ENCODE data around the gene NKAIN2.

The NKAIN2 gene

DNA sequence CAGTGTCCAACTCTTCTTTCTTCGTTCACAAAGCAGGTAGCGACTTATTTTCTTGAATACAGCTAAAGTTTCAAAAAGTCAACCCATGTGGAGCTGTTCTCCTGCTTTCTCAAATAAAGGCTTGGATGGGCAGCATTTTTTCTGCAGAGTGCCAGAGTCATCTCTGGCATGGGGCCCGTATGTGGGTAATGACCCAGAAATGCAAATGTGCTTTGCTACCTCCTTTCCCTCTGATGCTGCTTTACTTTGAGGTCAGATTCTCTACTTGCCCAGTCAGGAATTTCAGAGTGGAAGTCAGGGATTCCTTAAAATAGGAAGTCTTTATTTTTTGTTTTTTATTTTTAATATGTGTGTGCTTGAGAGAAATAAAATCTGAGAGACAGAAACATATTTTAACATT is 4.9 kb downstream of the NKAIN2 start:
- no peak for DNase-seq (ENCODE audit: low read depth, low spot score)

DNA sequence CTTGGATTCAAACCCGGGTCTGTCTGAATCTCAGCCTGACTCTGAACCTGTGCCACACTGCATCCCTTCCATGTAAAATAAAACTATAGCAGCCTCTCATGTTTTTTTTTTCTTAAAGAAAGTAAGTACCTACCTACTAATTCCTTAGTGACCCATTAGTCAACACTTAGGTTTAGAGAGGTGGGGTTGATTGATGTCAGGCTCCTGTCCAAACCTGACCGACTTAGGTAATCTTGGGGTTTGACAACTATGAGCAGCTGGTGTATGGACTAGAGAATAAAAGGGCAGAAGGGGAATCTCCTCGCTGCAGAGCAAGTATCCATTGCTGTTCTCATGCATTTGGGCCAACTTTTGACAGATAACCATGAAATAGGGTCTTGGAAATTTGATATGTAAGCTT is 6.5 kb downstream of the NKAIN2 start:
- DNase-seq (ENCODE audit: low read depth, low spot score) = no peak

DNA sequence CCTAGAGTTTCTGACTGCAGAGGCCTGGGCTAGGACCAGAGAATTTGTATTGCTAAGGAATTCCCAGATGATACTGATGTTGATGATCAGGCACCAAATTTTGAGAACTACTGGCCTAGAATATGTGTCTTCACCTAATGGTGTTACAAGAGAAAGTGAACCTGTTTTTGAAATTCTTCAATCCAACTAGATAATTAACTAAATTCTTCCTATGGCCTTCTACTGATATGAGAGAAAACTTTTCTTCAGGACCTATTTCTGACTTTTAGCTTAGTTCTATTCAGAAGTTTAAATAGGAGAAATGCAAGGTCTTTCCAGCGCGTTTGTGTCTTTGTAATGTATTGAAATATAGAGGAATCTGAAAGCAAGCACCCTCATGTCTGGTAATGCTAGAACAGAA is 7.3 kb downstream of the NKAIN2 start:
- DNase-seq (ENCODE audit: low read depth, low spot score) = no peak

DNA sequence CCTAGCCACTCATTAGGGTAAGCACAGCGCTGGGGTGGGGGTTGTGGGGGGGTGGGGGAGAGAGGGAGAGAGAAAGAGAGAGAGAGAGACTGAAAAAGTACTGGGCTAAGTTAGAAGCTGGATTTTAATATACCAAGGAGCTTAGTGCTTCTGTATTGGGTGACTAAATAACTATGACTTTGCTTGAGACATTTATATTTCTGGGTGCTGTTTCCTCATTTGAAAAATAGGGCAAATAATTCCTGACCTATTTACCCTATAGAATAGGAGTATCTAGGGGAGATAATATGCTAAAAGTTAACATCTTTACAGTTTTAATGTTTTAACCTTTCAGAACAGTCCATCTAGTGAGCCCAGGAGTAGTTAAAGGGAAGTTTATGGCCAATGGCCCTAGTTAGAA is 7.7 kb downstream of the NKAIN2 start:
- DNase-seq (ENCODE audit: low read depth, low spot score) = no peak

DNA sequence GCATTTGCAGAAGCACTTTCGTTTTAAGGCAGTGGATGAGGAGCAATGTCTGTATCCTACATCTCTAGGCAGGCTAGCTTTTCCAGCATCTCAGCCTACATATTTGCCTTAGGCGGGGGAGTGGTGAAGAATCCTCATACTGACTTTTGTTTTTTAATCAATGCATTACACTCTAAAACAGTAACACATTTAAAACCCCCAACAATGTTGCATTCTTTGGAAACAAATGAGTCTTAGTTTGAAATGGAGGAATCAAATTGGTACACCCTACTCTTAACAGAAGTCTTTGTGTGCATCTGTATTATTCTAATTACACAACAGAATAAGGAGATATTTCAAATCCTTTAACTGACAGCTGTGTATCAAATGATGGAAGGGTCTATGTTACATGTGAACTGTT is 9.0 kb downstream of the NKAIN2 start:
- no peak for DNase-seq (ENCODE audit: low read depth, low spot score)

DNA sequence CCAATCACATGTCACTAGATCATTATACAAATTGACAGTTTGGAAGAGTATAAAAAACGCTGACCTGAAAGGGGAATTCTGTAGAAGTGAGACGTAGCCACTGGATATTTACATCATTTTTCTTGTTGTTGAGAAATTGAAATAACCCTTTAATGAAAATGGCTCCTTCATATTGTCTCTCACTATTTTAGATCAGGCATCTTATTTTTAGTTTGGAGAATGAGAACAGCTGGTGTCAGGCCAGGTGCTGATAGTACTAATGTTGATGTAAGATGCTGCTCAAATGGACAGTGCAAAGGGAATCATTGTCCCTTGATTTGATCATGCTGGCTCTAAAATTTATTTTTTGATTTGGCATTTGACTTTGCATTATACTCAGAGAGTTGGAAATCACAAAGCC is 17.4 kb downstream of the NKAIN2 start:
- DNase-seq (ENCODE audit: low read depth, low spot score) = no peak

DNA sequence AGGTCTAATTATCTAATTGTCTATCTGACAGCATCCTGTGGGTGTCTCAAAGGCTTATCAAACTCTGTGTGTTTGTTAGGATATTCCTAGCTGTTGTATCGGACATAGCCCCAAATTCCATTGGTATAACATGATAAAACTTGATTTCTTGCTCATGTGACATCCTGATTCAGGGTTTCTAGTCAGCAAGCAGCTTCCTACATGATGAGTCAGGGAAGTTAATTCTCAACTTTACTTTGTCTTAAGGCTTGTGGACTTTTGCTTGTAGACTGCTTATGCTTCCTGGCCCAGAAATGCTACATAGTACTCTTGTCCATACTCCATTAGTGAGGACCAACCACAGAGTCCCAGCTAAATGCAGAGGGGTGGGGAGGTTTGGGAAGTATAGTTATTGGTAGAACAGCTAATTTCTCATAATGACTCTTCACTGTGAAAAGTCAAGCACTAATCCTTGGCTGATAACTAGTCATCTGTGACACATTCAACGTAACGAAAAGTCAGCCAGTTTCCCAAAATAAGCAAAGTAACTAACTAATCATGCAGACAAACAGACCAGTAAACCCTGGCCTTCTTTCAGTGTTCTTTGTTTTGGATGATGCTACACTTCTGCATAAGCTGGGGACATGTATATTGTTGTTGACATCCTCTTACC is 25.8 kb downstream of the NKAIN2 start:
- DNase-seq (ENCODE audit: low read depth, low spot score) = no peak

DNA sequence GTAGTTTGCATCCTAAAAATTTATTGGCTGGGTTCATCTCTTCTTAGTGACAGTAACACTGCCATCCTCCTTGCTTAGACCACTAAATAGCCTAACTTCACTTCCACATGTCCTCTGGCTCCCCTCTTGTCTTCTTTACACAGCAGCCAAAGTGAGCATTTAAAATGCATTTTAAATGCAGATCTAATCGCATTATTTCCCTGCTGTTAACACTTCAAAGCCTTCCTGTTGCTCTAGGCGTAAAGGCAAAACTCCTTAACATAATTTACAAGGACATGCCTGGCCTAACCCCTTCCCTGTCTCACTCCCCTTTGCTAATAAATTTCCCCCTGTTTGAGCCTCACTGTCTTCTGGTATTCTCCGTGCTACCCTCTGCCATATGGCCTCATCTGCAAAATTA is 26.5 kb downstream of the NKAIN2 start:
- no peak for DNase-seq (ENCODE audit: low read depth, low spot score)

DNA sequence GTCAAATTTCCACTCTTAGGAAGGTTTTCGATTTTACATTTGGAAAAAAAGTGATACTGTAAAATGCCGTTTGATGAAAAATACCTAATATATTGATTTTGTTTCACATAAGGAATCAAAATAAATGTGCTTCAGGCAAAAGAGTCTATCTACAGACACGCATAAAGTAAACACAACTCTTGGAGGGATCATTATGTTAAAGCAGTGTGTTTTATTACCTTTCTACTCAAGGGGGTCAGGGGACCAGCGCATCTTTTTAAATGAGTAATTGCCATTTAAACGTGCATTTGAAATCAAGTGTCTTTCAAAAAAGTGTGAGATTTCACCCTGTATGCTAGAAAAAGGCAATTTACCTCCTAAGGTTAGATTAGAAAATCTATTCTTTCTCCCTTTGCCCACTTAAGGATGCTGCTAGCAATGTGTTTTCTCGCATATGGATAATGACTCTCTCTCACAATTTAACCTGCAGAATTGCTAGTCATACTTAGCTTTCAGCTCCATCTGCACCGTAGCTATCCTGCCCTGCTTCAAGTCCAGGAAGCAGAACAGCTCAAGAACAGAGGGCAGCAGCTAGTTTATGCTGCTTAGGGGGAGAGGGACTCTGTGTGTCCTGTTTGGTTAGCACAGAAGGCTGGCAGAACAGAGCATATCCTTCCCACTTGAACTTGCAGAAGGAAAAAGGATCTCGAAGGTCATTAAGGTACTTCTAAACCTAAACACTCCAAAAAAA is 35.0 kb downstream of the NKAIN2 start:
- no peak for DNase-seq (ENCODE audit: low read depth, low spot score)

DNA sequence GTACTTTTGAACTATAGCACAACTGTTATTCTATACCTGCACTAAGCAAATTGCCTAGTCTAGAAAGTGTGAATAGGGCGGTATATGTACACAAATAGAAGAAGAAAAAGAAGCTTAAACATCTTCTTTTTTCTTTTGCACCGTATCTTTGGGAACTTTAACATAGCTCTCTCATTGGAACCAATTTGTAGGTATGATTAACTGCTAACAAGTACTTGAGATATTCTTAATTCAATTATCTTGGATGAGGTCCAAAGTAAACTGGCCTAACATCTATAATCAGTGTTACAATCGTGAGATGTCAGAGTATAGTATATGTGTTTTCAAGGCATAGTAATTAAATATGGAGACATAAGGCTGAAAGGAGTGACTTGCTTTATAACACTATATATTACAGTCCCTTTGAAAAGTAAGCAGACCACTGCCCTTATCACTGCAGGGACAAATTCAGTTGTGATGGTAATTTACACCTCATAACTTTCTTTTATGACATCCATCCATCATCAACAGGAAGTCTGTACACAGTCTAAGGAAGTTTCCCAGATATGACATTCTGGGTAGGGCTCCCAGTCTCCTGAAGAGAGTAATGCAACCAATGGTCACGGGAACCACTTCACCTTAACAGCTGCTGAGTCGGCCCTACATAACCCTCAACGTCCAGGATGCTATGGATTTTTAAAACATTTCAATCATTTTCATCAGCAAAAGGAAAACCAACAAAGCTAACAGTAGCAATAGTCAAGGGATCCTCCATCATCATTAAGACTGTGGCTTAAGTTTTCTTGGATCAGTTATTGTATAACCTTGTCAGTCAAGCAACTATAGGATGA is 37.6 kb downstream of the NKAIN2 start:
- DNase-seq (ENCODE audit: low read depth, low spot score) = no peak

DNA sequence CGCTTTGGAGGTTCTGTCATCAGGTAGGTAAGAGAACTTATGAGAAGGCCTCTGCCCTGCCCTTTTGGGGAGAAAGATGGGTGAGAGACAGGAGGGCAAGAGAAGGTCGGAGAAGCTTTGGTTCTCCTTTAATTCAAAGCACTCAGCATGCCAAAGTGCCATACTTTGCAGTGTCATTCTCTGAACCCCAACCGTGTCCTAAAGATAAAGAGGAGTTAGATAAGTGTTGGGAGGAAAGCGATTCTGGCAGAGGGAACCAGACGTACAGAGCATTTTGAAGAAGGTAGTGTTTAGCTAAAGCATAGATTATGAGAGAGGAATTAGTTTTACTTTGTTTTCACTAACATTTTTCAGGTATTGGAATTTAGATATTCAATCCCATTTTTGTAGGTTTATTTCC is 40.3 kb downstream of the NKAIN2 start:
- no peak for DNase-seq (ENCODE audit: low read depth, low spot score)

DNA sequence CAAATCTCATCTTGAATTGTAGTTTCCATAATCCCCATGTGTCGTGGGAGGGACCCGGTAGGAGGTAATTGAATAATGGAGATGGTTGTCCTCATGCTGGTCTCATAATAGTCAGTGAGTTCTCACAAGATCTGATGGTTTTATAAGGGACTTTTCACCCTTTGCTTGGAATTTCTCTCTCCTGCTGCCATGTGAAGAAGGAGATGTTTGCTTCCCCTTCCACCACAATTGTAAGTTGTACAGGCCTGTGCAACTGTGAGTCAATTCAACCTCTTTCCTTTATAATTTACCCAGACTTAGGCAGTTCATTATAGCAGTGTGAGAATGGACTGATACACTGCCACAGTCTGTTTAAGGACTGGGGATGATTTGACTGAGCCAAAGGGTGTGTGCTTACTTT is 44.7 kb downstream of the NKAIN2 start:
- no peak for DNase-seq (ENCODE audit: low read depth, low spot score)

DNA sequence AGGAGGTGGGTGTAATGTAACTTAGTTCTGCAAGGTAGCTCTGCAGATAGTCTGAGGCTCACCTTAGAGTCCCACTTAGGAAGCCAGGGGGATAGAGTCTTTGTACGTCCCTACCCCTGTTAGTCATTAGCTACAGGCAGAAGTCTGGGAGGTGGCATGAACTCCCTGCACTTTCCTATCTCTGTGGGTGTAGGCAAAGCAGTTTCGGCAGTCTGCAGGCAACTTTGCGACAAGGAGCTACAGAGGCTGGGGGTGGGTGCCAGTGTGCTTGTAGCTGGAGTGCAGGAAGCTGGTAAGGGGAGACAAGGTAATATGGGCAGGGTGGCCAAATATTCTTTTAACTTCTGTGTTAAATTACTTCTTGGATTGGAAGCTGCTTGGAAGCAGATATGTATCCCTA is 45.7 kb downstream of the NKAIN2 start:
- no peak for DNase-seq (ENCODE audit: low read depth, low spot score)

DNA sequence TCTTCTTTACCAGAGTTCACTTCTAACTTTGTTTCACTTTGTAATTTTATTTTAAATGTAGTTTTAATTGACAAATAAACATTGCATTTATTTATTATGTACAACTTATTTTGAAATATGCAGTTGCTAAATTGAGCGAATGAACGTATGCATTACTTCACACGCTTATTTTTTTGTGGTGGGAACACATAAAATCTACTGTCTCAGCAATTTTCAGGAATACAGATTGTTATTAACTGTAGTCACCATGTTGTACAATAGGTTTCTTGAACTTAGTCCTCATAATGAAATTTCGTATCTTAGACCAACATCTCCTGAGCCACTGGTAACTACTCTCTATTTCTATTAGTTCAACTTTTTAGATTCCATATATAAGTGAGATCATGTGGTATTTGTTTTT is 46.9 kb downstream of the NKAIN2 start:
- DNase-seq (ENCODE audit: low read depth, low spot score) = no peak

DNA sequence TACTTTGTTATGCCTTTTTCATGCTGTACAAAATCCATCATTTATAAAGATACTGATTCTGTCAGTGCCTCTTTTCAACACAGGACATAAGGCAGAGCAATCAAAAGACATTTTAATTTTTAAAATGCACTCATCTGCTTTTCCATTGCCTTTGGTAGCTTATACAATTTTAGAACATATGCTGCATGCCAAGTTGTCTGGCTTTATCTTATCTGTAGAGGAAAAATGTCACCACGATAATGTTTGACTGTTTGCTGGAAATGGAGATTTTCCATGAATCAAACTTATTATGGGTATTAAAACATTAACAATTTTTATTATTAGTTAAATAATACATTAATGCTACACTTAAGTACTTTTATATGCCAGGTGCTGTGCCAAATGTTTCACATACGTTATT is 50.5 kb downstream of the NKAIN2 start:
- DNase-seq (ENCODE audit: low read depth, low spot score) = no peak

DNA sequence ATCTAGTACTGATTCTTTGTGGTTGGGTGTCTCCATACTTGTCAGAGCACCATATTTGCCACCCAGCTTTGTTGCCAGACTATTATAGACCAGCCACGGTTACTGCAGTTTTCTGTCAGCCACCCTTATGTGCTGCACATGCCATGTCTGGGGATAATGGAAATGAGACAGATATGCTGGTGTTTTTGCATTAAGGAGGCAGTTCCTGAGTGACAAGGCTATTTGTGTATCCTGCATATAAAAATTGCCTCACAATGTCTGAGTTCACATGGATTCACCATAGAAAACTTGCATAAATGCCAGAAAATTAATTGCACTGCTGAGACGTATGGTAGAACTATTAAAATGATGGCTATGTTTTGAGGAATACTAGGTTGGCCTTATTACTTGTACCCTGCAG is 51.8 kb downstream of the NKAIN2 start:
- no peak for DNase-seq (ENCODE audit: low read depth, low spot score)

DNA sequence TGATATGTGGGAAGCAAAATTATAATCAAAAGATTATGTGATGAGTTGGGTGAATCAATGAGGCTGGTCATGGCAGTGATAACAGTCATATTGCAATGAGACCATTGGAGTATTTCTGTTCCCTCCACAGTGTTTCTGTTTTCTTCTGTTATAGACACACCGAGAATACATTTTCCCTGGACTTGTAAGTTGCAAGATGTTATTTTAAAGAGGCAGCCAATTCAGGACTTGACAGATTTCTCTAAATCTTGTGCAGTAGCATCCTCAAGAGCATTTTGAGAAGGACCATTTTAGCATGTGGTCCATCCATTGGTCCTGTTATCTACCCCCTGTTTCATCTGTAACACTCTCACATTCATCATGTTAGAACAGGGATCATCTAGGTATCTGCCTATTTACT is 55.6 kb downstream of the NKAIN2 start:
- DNase-seq (ENCODE audit: low read depth, low spot score) = no peak

DNA sequence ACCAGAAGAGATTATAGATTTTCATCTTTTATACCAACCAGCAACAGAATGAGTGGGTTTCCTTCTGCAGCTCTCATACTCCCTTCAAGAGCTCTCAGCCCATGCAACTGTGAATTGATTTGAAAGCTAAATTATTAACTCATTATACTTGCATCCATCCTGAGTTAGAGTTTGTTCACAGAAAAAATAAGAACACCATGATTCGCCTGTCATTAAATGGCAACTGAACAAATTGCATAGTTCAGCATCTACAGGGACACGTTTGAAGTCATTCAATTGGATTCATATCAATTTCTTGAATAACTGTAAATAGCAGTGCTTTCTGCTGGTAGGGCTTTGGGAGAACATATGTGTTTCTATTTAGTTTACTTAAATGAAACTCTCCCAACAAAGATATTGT is 65.7 kb downstream of the NKAIN2 start:
- no peak for DNase-seq (ENCODE audit: low read depth, low spot score)

DNA sequence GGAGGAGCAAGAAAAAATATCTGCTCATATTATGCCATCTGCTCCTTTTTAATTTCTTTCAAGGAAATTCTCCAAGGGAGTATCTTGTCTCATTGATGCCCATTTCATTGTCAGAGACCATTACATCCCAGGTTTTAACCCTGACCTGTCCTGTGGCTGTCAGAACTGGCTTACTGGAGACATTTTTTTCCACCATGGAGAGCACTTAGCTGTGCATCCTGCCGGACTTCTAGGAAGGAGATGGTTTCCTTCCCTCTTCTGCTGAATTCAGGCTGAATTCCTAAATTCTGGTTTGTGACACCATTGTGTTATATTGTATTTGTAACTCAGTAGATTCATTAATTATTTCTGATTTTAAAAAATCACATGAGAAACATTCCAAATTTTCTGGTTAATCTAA is 70.3 kb downstream of the NKAIN2 start:
- DNase-seq (ENCODE audit: low read depth, low spot score) = no peak

DNA sequence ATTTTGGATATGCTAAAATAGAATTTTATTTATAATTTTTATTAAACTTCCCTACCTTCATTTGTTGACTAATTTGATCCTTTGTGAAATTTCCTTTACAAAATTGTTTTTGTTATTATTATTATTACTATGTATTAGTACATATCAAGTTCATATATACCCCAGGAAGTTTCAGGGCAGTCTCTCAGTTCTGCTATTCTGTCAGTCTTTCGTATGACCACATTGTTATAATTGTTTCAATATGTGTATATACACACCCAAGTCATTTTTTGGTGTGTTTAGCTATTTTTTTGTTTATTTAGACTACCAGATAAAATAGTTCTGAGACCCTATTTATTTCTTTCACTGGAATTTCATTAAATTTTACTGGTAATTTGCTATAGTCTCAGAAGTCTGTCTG is 72.1 kb downstream of the NKAIN2 start:
- no peak for DNase-seq (ENCODE audit: low read depth, low spot score)

DNA sequence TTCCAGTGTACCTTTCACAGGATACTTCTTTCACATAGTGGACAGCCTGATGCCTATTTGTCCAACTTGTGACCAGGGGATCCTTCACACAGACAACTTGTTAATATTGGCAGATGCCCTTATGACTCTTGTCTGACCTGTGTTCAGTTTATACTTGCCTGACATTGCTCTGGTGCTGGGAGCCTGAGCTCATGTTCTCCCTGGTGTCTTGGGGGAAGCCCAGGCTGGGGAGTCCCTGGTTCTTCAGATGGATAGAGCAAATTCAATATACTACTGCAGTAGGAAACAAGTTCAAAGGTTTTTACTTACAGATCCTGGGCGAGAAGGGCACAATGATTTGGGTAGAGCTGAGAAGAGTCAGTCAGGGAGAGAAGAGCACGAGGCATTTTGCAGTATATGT is 76.1 kb downstream of the NKAIN2 start:
- DNase-seq (ENCODE audit: low read depth, low spot score) = no peak

DNA sequence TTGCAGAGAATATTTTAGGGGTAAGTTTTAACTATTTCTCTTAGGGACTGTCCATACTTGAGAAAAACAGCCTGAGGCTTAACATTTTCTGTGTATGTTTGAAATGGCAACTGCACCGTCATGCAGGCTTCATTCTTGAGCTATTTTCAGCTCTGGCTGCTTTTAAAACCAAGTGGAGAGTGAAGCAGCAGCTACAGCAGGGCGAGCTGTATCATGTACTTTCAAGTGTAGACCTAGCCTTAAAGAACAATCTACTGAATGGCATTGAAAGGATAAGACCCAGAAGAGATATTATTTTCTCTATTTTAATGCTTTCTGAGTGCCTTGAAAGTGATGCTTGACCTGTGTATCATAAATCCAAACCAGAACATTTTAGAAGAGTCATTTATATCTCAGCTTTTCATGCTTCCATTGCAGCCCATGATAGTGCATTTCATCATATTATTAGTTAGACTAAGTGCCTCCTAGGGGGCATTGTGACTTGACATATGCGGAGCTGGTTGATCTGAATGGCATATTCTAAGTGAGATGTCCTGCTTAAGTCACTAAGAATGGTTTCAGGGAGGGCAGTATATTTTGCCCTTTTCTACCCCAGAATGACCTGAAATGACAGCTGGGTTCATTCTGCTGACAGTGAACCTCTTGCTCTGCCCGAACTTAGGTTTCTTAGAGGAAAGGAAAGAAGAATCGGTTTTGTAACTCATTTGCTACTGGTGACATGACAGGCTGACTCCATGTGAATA is 85.3 kb downstream of the NKAIN2 start:
- DNase-seq (ENCODE audit: low read depth, low spot score) = no peak

Measured in brain pericyte (primary cell).